Loucy (cell line): ENCODE results near the gene NUP205.

ENCODE experiments used
- H2AFZ ChIP-seq: fragments of 200-600 bp; sonication (generic); 2 replicates; pipeline ENCODE4 v1.6.0; 2016; ENCODE audit warnings: antibody characterized with exemption, mild to moderate bottlenecking, low read length, moderate library complexity
- H3F3A ChIP-seq: fragments of 200-600 bp; 2 replicates; pipeline ENCODE4 v1.6.0; 2016; ENCODE audit warnings: antibody characterized with exemption, low read depth, mild to moderate bottlenecking
- H3K27me3 ChIP-seq: fragments of 200-600 bp; sonication (generic); 2 replicates; pipeline ENCODE4 v1.6.1; 2014; ENCODE audit warnings: low read length, mild to moderate bottlenecking; ENCODE audit not compliant: insufficient read depth, poor library complexity, severe bottlenecking
- H3K36me3 ChIP-seq: fragments of 200-600 bp; sonication (generic); 2 replicates; pipeline ENCODE4 v1.6.1; 2016; ENCODE audit warnings: low read length; ENCODE audit not compliant: insufficient read depth
- H3K4me1 ChIP-seq: fragments of 200-600 bp; sonication (generic); 2 replicates; pipeline ENCODE4 v1.5.1; 2014; ENCODE audit warnings: low read length, mild to moderate bottlenecking; ENCODE audit not compliant: insufficient read depth, poor library complexity, severe bottlenecking
- H3K4me2 ChIP-seq: fragments of 200-600 bp; sonication (generic); 2 replicates; pipeline ENCODE4 v1.6.0; 2014; ENCODE audit warnings: antibody characterized with exemption, low read length, low read depth, mild to moderate bottlenecking; ENCODE audit not compliant: poor library complexity, severe bottlenecking
- H3K4me3 ChIP-seq: fragments of 200-600 bp; sonication (generic); 2 replicates; pipeline ENCODE4 v1.5.1; 2014; ENCODE audit warnings: low read length, mild to moderate bottlenecking, mixed read lengths; ENCODE audit not compliant: poor library complexity, severe bottlenecking
- H3K79me2 ChIP-seq: fragments of 200-600 bp; sonication (generic); 2 replicates; pipeline ENCODE4 v1.6.1; 2014; ENCODE audit warnings: low read length; ENCODE audit not compliant: insufficient read depth
- H3K9ac ChIP-seq: fragments of 200-600 bp; sonication (generic); 2 replicates; pipeline ENCODE4 v1.6.0; 2014; ENCODE audit warnings: mild to moderate bottlenecking, low read depth, low read length, moderate library complexity; ENCODE audit not compliant: poor library complexity, severe bottlenecking
- H3K9me2 ChIP-seq: fragments of 200-600 bp; sonication (generic); replicated peaks from 2 replicates; pipeline ENCODE4 v1.6.1; 2016; ENCODE audit warnings: low read depth, low read length, mixed read lengths
- H3K9me3 ChIP-seq: fragments of 200-600 bp; sonication (generic); 2 replicates; pipeline ENCODE4 v1.6.1; 2014; ENCODE audit warnings: mild to moderate bottlenecking, antibody characterized with exemption, low read length, low read depth; ENCODE audit not compliant: insufficient read depth
- H4K20me1 ChIP-seq: fragments of 200-600 bp; sonication (generic); 2 replicates; pipeline ENCODE4 v1.6.0; 2014; ENCODE audit warnings: antibody characterized with exemption, low read length, mild to moderate bottlenecking; ENCODE audit not compliant: insufficient read depth, poor library complexity, severe bottlenecking
- EZH2phosphoT487 ChIP-seq: fragments of 200-600 bp; IDR thresholded peaks from 2 replicates; pipeline ENCODE4 v1.6.1; 2018; ENCODE audit warnings: antibody characterized with exemption, mild to moderate bottlenecking, moderate library complexity, borderline replicate concordance
- TF ChIP-seq, protein P1 (sequence below): fragments of 200-600 bp; sonication (generic); conservative IDR thresholded peaks from 2 replicates; pipeline ENCODE4 v1.5.1; 2014; ENCODE audit warnings: mild to moderate bottlenecking, antibody characterized with exemption, low read length

The NUP205 gene

GRCh38 chr7:135512135-135512887 lies 45.4 kb upstream of the NUP205 start:
- no peak overlapping the region for H3K4me2 ChIP-seq
- H3K79me2 ChIP-seq: peaks cover 23% of the 10 kb centered on the region
- TF ChIP-seq, protein P1, sequence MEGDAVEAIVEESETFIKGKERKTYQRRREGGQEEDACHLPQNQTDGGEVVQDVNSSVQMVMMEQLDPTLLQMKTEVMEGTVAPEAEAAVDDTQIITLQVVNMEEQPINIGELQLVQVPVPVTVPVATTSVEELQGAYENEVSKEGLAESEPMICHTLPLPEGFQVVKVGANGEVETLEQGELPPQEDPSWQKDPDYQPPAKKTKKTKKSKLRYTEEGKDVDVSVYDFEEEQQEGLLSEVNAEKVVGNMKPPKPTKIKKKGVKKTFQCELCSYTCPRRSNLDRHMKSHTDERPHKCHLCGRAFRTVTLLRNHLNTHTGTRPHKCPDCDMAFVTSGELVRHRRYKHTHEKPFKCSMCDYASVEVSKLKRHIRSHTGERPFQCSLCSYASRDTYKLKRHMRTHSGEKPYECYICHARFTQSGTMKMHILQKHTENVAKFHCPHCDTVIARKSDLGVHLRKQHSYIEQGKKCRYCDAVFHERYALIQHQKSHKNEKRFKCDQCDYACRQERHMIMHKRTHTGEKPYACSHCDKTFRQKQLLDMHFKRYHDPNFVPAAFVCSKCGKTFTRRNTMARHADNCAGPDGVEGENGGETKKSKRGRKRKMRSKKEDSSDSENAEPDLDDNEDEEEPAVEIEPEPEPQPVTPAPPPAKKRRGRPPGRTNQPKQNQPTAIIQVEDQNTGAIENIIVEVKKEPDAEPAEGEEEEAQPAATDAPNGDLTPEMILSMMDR: peak; percentile 62
- TF ChIP-seq EZH2phosphoT487: no peak
- no peaks in the 10 kb centered on the region for H3F3A ChIP-seq
- H3K4me1 ChIP-seq: peaks cover 14% of the 10 kb centered on the region
- H3K9me3 ChIP-seq: no peaks in the 10 kb centered on the region
- no peaks in the 10 kb centered on the region for H3K27me3 ChIP-seq
- H3K4me3 ChIP-seq: no peak overlapping the region
- no peak overlapping the region for H2AFZ ChIP-seq
- H3K9ac ChIP-seq: no peak overlapping the region
- no peaks in the 10 kb centered on the region for H3K36me3 ChIP-seq
- no peaks in the 10 kb centered on the region for H3K9me2 ChIP-seq
- H4K20me1 ChIP-seq: peaks cover 24% of the 10 kb centered on the region

DNA sequence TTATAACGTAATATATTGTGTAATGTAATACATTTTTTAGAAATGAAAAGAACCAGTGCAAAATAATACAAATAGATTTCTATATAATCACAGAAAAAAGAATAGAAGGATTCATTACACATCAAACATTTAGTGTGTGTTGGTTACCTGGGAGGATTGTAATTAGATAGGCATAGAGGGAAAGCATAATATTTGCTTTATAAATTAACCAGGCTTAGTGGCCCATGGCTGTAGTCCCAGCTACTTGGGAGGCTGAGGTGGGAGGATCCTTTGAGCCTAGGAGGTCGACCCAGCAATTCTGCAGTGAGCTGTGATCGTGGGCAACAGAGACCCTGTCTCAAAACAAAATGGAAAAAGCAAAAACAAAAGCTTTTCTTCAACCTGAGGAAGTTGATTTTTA lies 42.9 kb upstream of the NUP205 start:
- Histone ChIP-seq H3K36me3 (no peaks in the 10 kb centered on the region), H3K4me2 (no peak overlapping the region), H3K4me3 (no peak overlapping the region), H4K20me1 (no peaks in the 10 kb centered on the region), H3K27me3 (no peaks in the 10 kb centered on the region), H3K9me3 (no peaks in the 10 kb centered on the region), H3K4me1 (no peaks in the 10 kb centered on the region), H3K9ac (no peak overlapping the region), H3K9me2 (no peaks in the 10 kb centered on the region), H3K79me2 (no peaks in the 10 kb centered on the region), H3F3A (no peaks in the 10 kb centered on the region), H2AFZ (no peak overlapping the region)
- no peak for TF ChIP-seq EZH2phosphoT487
- TF ChIP-seq, protein P1: no peak

- no peaks in the 10 kb centered on the region for H3K9me3 ChIP-seq
- no peaks in the 10 kb centered on the region for H3K27me3 ChIP-seq
- H3K36me3 ChIP-seq: no peaks in the 10 kb centered on the region
- H3K9me2 ChIP-seq: no peaks in the 10 kb centered on the region
- H3K4me2 ChIP-seq: no peak overlapping the region
- H4K20me1 ChIP-seq: no peaks in the 10 kb centered on the region
- TF ChIP-seq, protein P1: no peak
- no peak for TF ChIP-seq EZH2phosphoT487
- no peaks in the 10 kb centered on the region for H3F3A ChIP-seq
- no peak overlapping the region for H3K4me3 ChIP-seq
- H3K9ac ChIP-seq: no peak overlapping the region
- H3K4me1 ChIP-seq: no peaks in the 10 kb centered on the region
- no peak overlapping the region for H2AFZ ChIP-seq
- H3K79me2 ChIP-seq: no peaks in the 10 kb centered on the region
These were observed 40.7 kb upstream of the NUP205 start for GRCh38 chr7:135517060-135517459.
